Kidney epithelial cell (primary cell): ENCODE measurements around the gene AOPEP. TPM values are rescaled to one million over a fixed set of nuclear protein-coding genes. Genes with fewer than 3 reads are reported as not detected.

Source experiments
- DNase-seq: peaks from one replicate; pipeline ENCODE4 v3.0.0-alpha.2; 2010; ENCODE audit warnings: low read depth
- H3K27me3 ChIP-seq: 2 replicates; pipeline ENCODE4 v1.6.0; 2011; ENCODE audit warnings: low read length; ENCODE audit not compliant: control insufficient read depth, insufficient read depth
- H3K36me3 ChIP-seq: 2 replicates; pipeline ENCODE4 v1.5.1; 2011; ENCODE audit warnings: low read length; ENCODE audit not compliant: control insufficient read depth, insufficient read depth
- H3K4me3 ChIP-seq: 2 replicates; pipeline ENCODE4 v1.5.1; 2011; ENCODE audit warnings: low read depth, mild to moderate bottlenecking, control low read depth, low read length
- CTCF ChIP-seq: IDR thresholded peaks from 2 replicates; pipeline ENCODE4 v1.5.1; 2011; ENCODE audit warnings: mild to moderate bottlenecking, moderate library complexity, low read length, control low read depth, inconsistent platforms; ENCODE audit not compliant: insufficient read depth, poor library complexity, severe bottlenecking
- total RNA-seq: library from RNA; depleted of rRNA; stranded (reverse); fragments of >200 nt; gene quantifications from 2 replicates; pipeline ENCODE4 v1.2.3, GENCODE V29; 2015

AOPEP gene
- total RNA-seq, 1 donor from 2014 or later: 17.4 TPM

GRCh38 chr9:95070549-95071021 is 344.1 kb downstream of the AOPEP start:
- no peaks in the 10 kb centered on the region for H3K27me3 ChIP-seq
- no peak overlapping the region for H3K4me3 ChIP-seq
- no peak for DNase-seq
- H3K36me3 ChIP-seq: peaks cover 1% of the 10 kb centered on the region
- TF ChIP-seq CTCF: no peak

DNA sequence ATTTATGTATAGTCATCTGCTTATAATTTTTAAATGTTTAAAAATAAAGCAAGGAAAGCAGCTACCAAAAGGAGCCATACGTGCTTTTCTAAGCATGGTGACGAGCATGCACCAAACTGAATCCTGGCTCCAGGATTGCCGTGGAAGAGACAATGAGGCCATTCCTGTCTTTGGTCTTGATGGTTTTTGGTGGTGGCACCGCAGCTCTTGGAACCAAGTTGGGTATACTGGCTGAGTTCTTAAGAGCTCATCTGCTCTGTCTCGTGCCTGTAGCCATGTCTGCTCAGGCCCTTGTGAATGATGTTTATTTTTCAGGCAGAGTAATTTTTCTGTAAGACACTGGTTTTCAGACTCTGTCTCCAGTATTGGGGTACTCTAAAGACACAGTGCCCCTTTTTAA is 345.0 kb downstream of the AOPEP start:
- Histone ChIP-seq H3K27me3 (no peaks in the 10 kb centered on the region), H3K36me3 (peaks cover 1% of the 10 kb centered on the region), H3K4me3 (no peak overlapping the region)
- no peak for DNase-seq
- TF ChIP-seq CTCF: no peak

DNA sequence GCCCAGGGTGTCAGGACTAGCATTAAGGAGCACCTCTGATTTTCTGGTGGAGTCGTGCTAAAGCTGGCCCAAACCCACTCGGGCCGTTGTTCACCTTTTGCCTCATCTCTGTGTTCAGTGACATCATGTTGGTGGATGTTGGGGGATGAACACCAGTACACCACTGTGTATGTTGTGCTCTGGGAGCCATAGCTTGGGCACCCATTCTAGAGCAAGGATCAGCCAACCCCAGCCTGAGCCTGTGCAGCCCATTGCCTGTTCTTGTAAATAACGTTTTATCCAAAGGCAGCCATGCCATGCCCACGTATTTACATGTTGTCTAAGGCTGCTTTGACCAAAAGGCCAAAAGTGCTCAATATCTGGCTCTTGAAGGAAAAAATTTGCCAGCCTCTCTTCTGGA is 345.4 kb downstream of the AOPEP start:
- no peak for TF ChIP-seq CTCF
- H3K36me3 ChIP-seq: peaks cover 1% of the 10 kb centered on the region

GRCh38 chr9:95073042-95073607 is 346.6 kb downstream of the AOPEP start:
- Histone ChIP-seq H3K36me3 (peaks cover 1% of the 10 kb centered on the region), H3K27me3 (no peaks in the 10 kb centered on the region), H3K4me3 (no peak overlapping the region)
- TF ChIP-seq CTCF: peak; percentile 25
- no peak for DNase-seq

More for the DNA sequence above, 345.4 kb downstream of the AOPEP start:
- Histone ChIP-seq H3K4me3 (no peak overlapping the region), H3K27me3 (no peaks in the 10 kb centered on the region)
- no peak for DNase-seq

DNA sequence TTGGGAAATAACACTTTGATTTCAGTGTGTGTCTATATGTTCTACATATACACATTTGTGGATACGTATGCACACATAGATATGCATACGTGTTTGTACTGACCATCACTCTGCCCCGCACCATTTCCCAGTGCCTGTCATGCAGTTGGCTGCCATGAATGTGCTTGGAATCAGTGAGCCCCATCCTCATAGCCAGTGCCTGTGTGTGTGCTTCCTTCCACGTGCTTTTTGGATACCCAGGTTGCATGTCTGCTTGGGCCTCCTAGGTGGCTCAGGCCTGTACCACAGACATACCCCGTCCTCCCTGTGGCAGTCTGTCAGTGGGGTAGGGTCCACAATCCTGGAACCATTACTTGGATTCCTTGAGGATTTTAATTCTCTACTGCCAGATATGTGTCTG is 347.4 kb downstream of the AOPEP start:
- peaks cover 1% of the 10 kb centered on the region for H3K36me3 ChIP-seq
- DNase-seq: no peak
- no peaks in the 10 kb centered on the region for H3K27me3 ChIP-seq
- H3K4me3 ChIP-seq: no peak overlapping the region
- no peak for TF ChIP-seq CTCF

DNA sequence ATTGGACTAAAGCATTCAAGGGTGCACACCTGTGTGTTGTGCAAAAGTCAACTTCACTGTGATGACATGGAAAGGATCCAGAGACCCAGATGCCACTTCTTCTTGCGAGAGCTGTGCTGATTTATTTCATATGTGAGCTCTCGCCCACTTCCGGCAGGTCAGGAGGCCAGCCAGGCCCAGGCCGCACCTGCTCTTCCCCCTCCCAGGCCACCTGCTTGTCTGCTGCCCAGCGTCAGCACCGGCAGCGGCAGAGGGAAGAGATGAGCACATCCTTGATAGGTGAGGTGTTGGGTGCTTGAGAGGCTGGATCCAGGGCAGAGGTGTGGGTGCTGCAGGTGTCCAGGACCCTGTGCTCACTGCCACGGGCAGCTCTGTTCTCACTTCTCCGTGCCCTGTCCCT is 348.1 kb downstream of the AOPEP start:
- no peak overlapping the region for H3K4me3 ChIP-seq
- peaks cover 1% of the 10 kb centered on the region for H3K36me3 ChIP-seq
- no peaks in the 10 kb centered on the region for H3K27me3 ChIP-seq
- DNase-seq: no peak
- no peak for TF ChIP-seq CTCF
